Stomach (tissue), 9 donors: ENCODE measurements around the gene TMEM253. TPM values are rescaled to one million over a fixed set of nuclear protein-coding genes. Genes with fewer than 3 reads are reported as not detected.

Source experiments
- DNase-seq, 2 donors: peaks; one replicate each; pipeline versions ENCODE4 v3.0.0 to v3.0.0-alpha.2; 2013 to 2019
- H3K27ac ChIP-seq, 5 donors: fragments of 200-600 bp in 4 of 5; sonication (generic) in 4 of 5; one replicate each; pipeline ENCODE4 v1.5.1; 2013 to 2019; ENCODE audit warnings: mild to moderate bottlenecking in 1 of 5, moderate library complexity in 1 of 5
- H3K27me3 ChIP-seq, 3 donors: fragments of 200-600 bp; sonication (generic); one replicate each; pipeline ENCODE4 v1.5.1; 2017 to 2019; ENCODE audit warnings: mixed run types in 1 of 3
- H3K36me3 ChIP-seq, 4 donors: fragments of 200-600 bp; sonication (generic); 1 replicate in 3 of 4; 2 replicates in 1 of 4; pipeline ENCODE4 v1.5.1; 2016 to 2019
- H3K4me1 ChIP-seq, 4 donors: fragments of 200-600 bp; sonication (generic); one replicate each; pipeline ENCODE4 v1.5.1; 2016 to 2019
- H3K4me3 ChIP-seq, 4 donors: fragments of 200-600 bp; sonication (generic) in 3 of 4; one replicate each; pipeline ENCODE4 v1.5.1; 2016 to 2019; ENCODE audit warnings: mild to moderate bottlenecking in 1 of 4
- H3K9me3 ChIP-seq, 4 donors: fragments of 200-600 bp; sonication (generic); one replicate each; pipeline ENCODE4 v1.5.1; 2016 to 2019
- CTCF ChIP-seq, 7 experiments: fragments of 450-650 bp in 4 of 7; fragments of 200-600 bp in 3 of 7; sonication (generic) in 3 of 7; IDR thresholded peaks; one replicate each; pipeline ENCODE4 v1.5.1; 2016 to 2019; ENCODE audit warnings: antibody characterized with exemption in 7 of 7, control low read depth in 2 of 7, mild to moderate bottlenecking in 1 of 7
- EP300 ChIP-seq: sonication (generic); formaldehyde crosslinking; IDR thresholded peaks from one replicate; pipeline ENCODE4 v1.6.1; 2017; ENCODE audit warnings: antibody characterized with exemption
- POLR2A ChIP-seq, 4 donors: fragments of 450-650 bp; IDR thresholded peaks; one replicate each; pipeline ENCODE4 v1.6.1; 2016; ENCODE audit warnings: antibody characterized with exemption in 4 of 4, control low read depth in 2 of 4, mild to moderate bottlenecking in 1 of 4, moderate library complexity in 1 of 4
- POLR2AphosphoS5 ChIP-seq, 3 donors: sonication (generic); formaldehyde crosslinking; IDR thresholded peaks; one replicate each; pipeline ENCODE4 v1.6.1; 2016; ENCODE audit warnings: antibody characterized with exemption in 3 of 3
- WGBS, 5 donors: extraction: QIAGEN DNeasy Blood & Tissue Kit in 3 of 5; methylation state at CpG; one replicate each; pipeline versions ENCODE4 v1.1.5 to v1.1.7; 2013 to 2018; 5-methylcytosine and 5-hydroxymethylcytosine counted together
- intact Hi-C: fragments of 100-400 bp; cut with DNase I; formaldehyde crosslinking; loops from one replicate; pipeline ENCODE4 v1.15.1; 2023; ENCODE audit warnings: low total_unique reads
- polyA plus RNA-seq, 3 donors: library from polyadenylated mRNA; stranded (reverse); fragments of 200-250 nt; gene quantifications; one replicate each; pipeline ENCODE4 v1.2.3, GENCODE V29; 2013
- total RNA-seq, 5 donors: library from RNA; depleted of rRNA; stranded (reverse); fragments of >200 nt; gene quantifications; one replicate each; pipeline versions ENCODE4 v1.1.0 to v1.2.3, GENCODE V29; 2014 to 2016
- donor health status: healthy with polysubstance abuse.
- donor health status: Bipolar disorder and iron deficiency.
- donor health status: healthy.

Gene TMEM253
- total and polyA plus RNA-seq, 8 donors, result 0.43 to 8.1 (median 1.1) TPM; not detected in 2

- H3K4me3 ChIP-seq, result peak overlapping the region; percentile 62 to 71 (median 66)
- peak; percentile 83 to 93 for DNase-seq
- intact Hi-C loops, result loop anchor here (5.0 kb wide), 1 partner anchor 37 kb away; no protein-coding TSS in a partner anchor
- H3K9me3 ChIP-seq, result no peaks in the 10 kb centered on the region
- no peaks in the 10 kb centered on the region for H3K27me3 ChIP-seq
- 3 to 7% (median 4%) methylated on average over 8 of the region's 8 CpGs for WGBS, 5 donors
- peak overlapping the region; percentile 93 to 99 (median 97) for H3K27ac ChIP-seq
- H3K36me3 ChIP-seq, result no peaks in the 10 kb centered on the region
- TF ChIP-seq POLR2A (IDR thresholded peaks at IDR 0.05) (no peak), POLR2AphosphoS5 (IDR thresholded peaks at IDR 0.05) (peak in 1 of 3 donors; percentile 58), CTCF (IDR thresholded peaks at IDR 0.05) (peak in 6 of 7 experiments; percentile 17 to 97 (median 94)), EP300 (no peak)
- H3K4me1 ChIP-seq, result peaks cover 22 to 62% (median 42%) of the 10 kb centered on the region in 4 donors
These were observed 3.7 kb downstream of the TMEM253 start for GRCh38 chr14:21104448-21105060.

- TF ChIP-seq POLR2AphosphoS5 (IDR thresholded peaks at IDR 0.05) (no peak), POLR2A (IDR thresholded peaks at IDR 0.05) (no peak), EP300 (no peak), CTCF (IDR thresholded peaks at IDR 0.05) (no peak)
- no peak overlapping the region for H3K4me3 ChIP-seq
- H3K4me1 ChIP-seq, result peaks cover 17 to 56% (median 39%) of the 10 kb centered on the region in 4 donors
- DNase-seq, result no peak
- intact Hi-C loops, result loop anchor here (5.0 kb wide), 1 partner anchor 38 kb away; no protein-coding TSS in a partner anchor
- no peaks in the 10 kb centered on the region for H3K9me3 ChIP-seq
- H3K27me3 ChIP-seq, result no peaks in the 10 kb centered on the region
- peak overlapping the region in 4 of 5 donors; percentile 93 to 99 (median 95) for H3K27ac ChIP-seq
- WGBS, 5 donors, result 79 to 84% (median 79%) methylated on average over 8 of the region's 8 CpGs
- H3K36me3 ChIP-seq, result no peaks in the 10 kb centered on the region
These were observed 4.2 kb downstream of the TMEM253 start for GRCh38 chr14:21105095-21105494.

- H3K4me3 ChIP-seq, result no peak overlapping the region
- H3K36me3 ChIP-seq, result no peaks in the 10 kb centered on the region
- H3K27me3 ChIP-seq, result no peaks in the 10 kb centered on the region
- intact Hi-C loops, result loop anchor here (5.0 kb wide), 1 partner anchor 39 kb away; no protein-coding TSS in a partner anchor
- peaks cover 17 to 46% (median 36%) of the 10 kb centered on the region in 4 donors for H3K4me1 ChIP-seq
- no peak for TF ChIP-seq POLR2AphosphoS5 (IDR thresholded peaks at IDR 0.05)
- no peak for TF ChIP-seq CTCF (IDR thresholded peaks at IDR 0.05)
- TF ChIP-seq EP300, result no peak
- TF ChIP-seq POLR2A (IDR thresholded peaks at IDR 0.05), result no peak
- 50 to 64% (median 61%) methylated on average over 4 of the region's 4 CpGs for WGBS, 5 donors
- peak overlapping the region in 2 of 5 donors; percentile 35 to 43 for H3K27ac ChIP-seq
- no peak for DNase-seq
- H3K9me3 ChIP-seq, result no peaks in the 10 kb centered on the region
These were observed 5.3 kb downstream of the TMEM253 start for GRCh38 chr14:21106176-21106497.

- DNase-seq, result peak; percentile 87 to 94
- 10 to 21% (median 18%) methylated on average over 10 to 11 of the region's 11 CpGs for WGBS, 5 donors
- intact Hi-C loops, result loop anchor here (5.0 kb wide), 1 partner anchor 39 kb away; no protein-coding TSS in a partner anchor
These were observed 5.8 kb downstream of the TMEM253 start for GRCh38 chr14:21106498-21107282.

More at GRCh38 chr14:21106498-21107282, 5.8 kb downstream of the TMEM253 start:
- TF ChIP-seq POLR2AphosphoS5 (IDR thresholded peaks at IDR 0.05) (peak in 1 of 3 donors; percentile 35), CTCF (IDR thresholded peaks at IDR 0.05) (peak in 5 of 7 experiments; percentile 38 to 88 (median 85)), EP300 (no peak), POLR2A (IDR thresholded peaks at IDR 0.05) (no peak)
- Histone ChIP-seq H3K27me3 (no peaks in the 10 kb centered on the region), H3K36me3 (no peaks in the 10 kb centered on the region), H3K9me3 (no peaks in the 10 kb centered on the region), H3K4me1 (peaks cover 17 to 46% (median 35%) of the 10 kb centered on the region in 4 donors), H3K27ac (peak overlapping the region in 3 of 5 donors; percentile 35 to 43 (median 35)), H3K4me3 (no peak overlapping the region)
